ENCODE data around the gene TCF3. TPM values are rescaled to one million over a fixed set of nuclear protein-coding genes. Genes with fewer than 3 reads are reported as not detected.

TCF3 gene
- polyA plus RNA-seq, 1 experiment = 51.7 TPM

GRCh38 chr19:1575323-1576241, 76.8 kb downstream of the TCF3 start:
- CTCF ChIA-PET = no interaction called here
- no peak for DNase-seq (ENCODE audit: low read depth, low spot score)

GRCh38 chr19:1574354-1575136, 77.9 kb downstream of the TCF3 start:
- Histone ChIP-seq H3K9me3 (ENCODE audit: control insufficient read depth, insufficient read depth, low read length) (peaks cover 2% of the 10 kb centered on the region; the same call in 1 of the 2 replicates), H3K4me3 (ENCODE audit: low read depth, low read length) (no peak overlapping the region), H3K27me3 (ENCODE audit: control insufficient read depth, insufficient read depth, low read length) (peaks cover 2% of the 10 kb centered on the region), H3K27ac (ENCODE audit: low read depth, low read length) (no peak overlapping the region)
- ChIA-PET CTCF (no interaction called here), POLR2A (no interaction called here)
- TF ChIP-seq CTCF (IDR thresholded peaks at IDR 0.05; ENCODE audit: low read depth, low read length) = no peak
- DNase-seq (ENCODE audit: low read depth, low spot score) = no peak

More at GRCh38 chr19:1575323-1576241, 76.8 kb downstream of the TCF3 start:
- H3K27ac ChIP-seq (ENCODE audit: low read depth, low read length) = no peak overlapping the region
- no peak for TF ChIP-seq CTCF (IDR thresholded peaks at IDR 0.05; ENCODE audit: low read depth, low read length)
- H3K4me3 ChIP-seq (ENCODE audit: low read depth, low read length) = no peak overlapping the region
- no peaks in the 10 kb centered on the region for H3K27me3 ChIP-seq (ENCODE audit: control insufficient read depth, insufficient read depth, low read length)
- peaks cover 2% of the 10 kb centered on the region; the same call in 1 of the 2 replicates for H3K9me3 ChIP-seq (ENCODE audit: control insufficient read depth, insufficient read depth, low read length)
- POLR2A ChIA-PET = interaction anchor here (1.6 kb wide), 1 partner anchor 15 kb away, joined by 4 read pairs; no protein-coding TSS in a partner anchor

GRCh38 chr19:1572795-1573194, 79.6 kb downstream of the TCF3 start:
- ChIA-PET CTCF (no interaction called here), POLR2A (interaction anchor here (0.6 to 0.7 kb wide), 3 partner anchors 11 to 63 kb away, joined by 3 to 5 read pairs (median 5); no protein-coding TSS in a partner anchor)
- H3K9me3 ChIP-seq (ENCODE audit: control insufficient read depth, insufficient read depth, low read length) = peaks cover 2% of the 10 kb centered on the region; the same call in 1 of the 2 replicates
- DNase-seq (ENCODE audit: low read depth, low spot score) = no peak
- H3K27ac ChIP-seq (ENCODE audit: low read depth, low read length) = no peak overlapping the region
- TF ChIP-seq CTCF (IDR thresholded peaks at IDR 0.05; ENCODE audit: low read depth, low read length) = no peak
- H3K27me3 ChIP-seq (ENCODE audit: control insufficient read depth, insufficient read depth, low read length) = peaks cover 4% of the 10 kb centered on the region
- no peak overlapping the region for H3K4me3 ChIP-seq (ENCODE audit: low read depth, low read length)

- Histone ChIP-seq H3K27me3 (ENCODE audit: control insufficient read depth, insufficient read depth, low read length) (peaks cover 4% of the 10 kb centered on the region), H3K9me3 (ENCODE audit: control insufficient read depth, insufficient read depth, low read length) (peaks cover 2% of the 10 kb centered on the region; the same call in 1 of the 2 replicates), H3K4me3 (ENCODE audit: low read depth, low read length) (no peak overlapping the region), H3K27ac (ENCODE audit: low read depth, low read length) (no peak overlapping the region)
- ChIA-PET POLR2A (no interaction called here), CTCF (no interaction called here)
- TF ChIP-seq CTCF (IDR thresholded peaks at IDR 0.05; ENCODE audit: low read depth, low read length) = no peak
- DNase-seq (ENCODE audit: low read depth, low spot score) = no peak
Measured at GRCh38 chr19:1571358-1571757, 81.1 kb downstream of the TCF3 start.

All from AG04450 (cell line).